K562 (cell line): ENCODE measurements around the gene RPS28. TPM values are rescaled to one million over a fixed set of nuclear protein-coding genes. Genes with fewer than 3 reads are reported as not detected.

Experiments used
- ATAC-seq: fragments of 200-7000 bp; cut with Tn5 transposase; 3 replicates; pipeline ENCODE4 v1.9.1; 2020; ENCODE audit warnings: moderate library complexity
- BruUV-seq: library from RNA; stranded (reverse); fragments of 400-500 nt; replicated peaks from 2 replicates; lab custom pipeline; 2021; lab: Mats Ljungman, UMichigan
- CTCF ChIA-PET: fragments of 300-600 bp; formaldehyde crosslinking; extraction: SDS; loops from one replicate; lab custom pipeline; 2021; ENCODE audit warnings: low intra/inter-chr PET ratio; lab: Yijun Ruan, JAX
- POLR2A ChIA-PET: fragments of 300-600, 350-650 bp; sonication (Branson Sonifier 250); formaldehyde crosslinking; extraction: SDS; loops from one replicate; lab custom pipeline; 2021; ENCODE audit warnings: antibody characterized with exemption, inconsistent platforms; lab: Yijun Ruan, JAX
- DNase-seq, 4 experiments: peaks; one replicate each; pipeline versions ENCODE4 v3.0.0 to v3.0.0-alpha.2; 2011 to 2018; ENCODE audit warnings: low spot score in 3 of 4, mixed read lengths in 3 of 4; ENCODE audit errors: extremely low read depth in 1 of 4
- FAIRE-seq: peaks from 2 replicates; lab custom pipeline; 2011; peaks lifted over from hg19 to GRCh38; lab: Jason Lieb, UNC
- H2AFZ ChIP-seq: 2 replicates; pipeline ENCODE4 v1.6.0; 2011; ENCODE audit warnings: low read depth, low read length, control low read depth, inconsistent platforms
- H3K27ac ChIP-seq: fragments of 200-600 bp; 3 replicates; pipeline ENCODE4 v1.8.0; 2011; ENCODE audit warnings: low read depth, mild to moderate bottlenecking, control low read depth, inconsistent platforms, low read length, moderate library complexity, mixed read lengths; ENCODE audit errors: extremely low read depth
- H3K27me3 ChIP-seq, 2 experiments: fragments of 300-600 bp in 1 of 2; 2 replicates in 1 of 2; 3 replicates in 1 of 2; pipeline versions ENCODE4 v1.6.0 to v1.8.0; 2011; ENCODE audit warnings: inconsistent platforms in 2 of 2, low read length in 2 of 2, mild to moderate bottlenecking in 1 of 2, mixed read lengths in 1 of 2, moderate library complexity in 1 of 2; ENCODE audit not compliant: control insufficient read depth in 2 of 2, insufficient read depth in 2 of 2
- H3K36me3 ChIP-seq: fragments of 300-600 bp; 3 replicates; pipeline ENCODE4 v1.8.0; 2011; ENCODE audit warnings: mild to moderate bottlenecking, low read length, inconsistent platforms; ENCODE audit not compliant: control insufficient read depth, insufficient read depth
- H3K4me1 ChIP-seq, 2 experiments: fragments of 200-600 bp in 1 of 2; replicated peaks in 1 of 2; 2 replicates in 1 of 2; 3 replicates in 1 of 2; pipeline versions ENCODE4 v1.5.1 to v1.8.0; 2011; ENCODE audit warnings: inconsistent platforms in 2 of 2, low read length in 2 of 2, mild to moderate bottlenecking in 1 of 2, mixed read lengths in 1 of 2, moderate library complexity in 1 of 2; ENCODE audit not compliant: control insufficient read depth in 2 of 2, insufficient read depth in 2 of 2
- H3K4me2 ChIP-seq: 2 replicates; pipeline ENCODE4 v1.6.1; 2011; ENCODE audit warnings: low read length, control low read depth, inconsistent platforms, mixed read lengths; ENCODE audit not compliant: insufficient read depth
- H3K4me3 ChIP-seq: fragments of 200-600 bp; sonication (generic), shearing (Covaris generic); 2 replicates; pipeline ENCODE4 v1.5.1; 2016; ENCODE audit warnings: control low read depth, inconsistent platforms
- H3K79me2 ChIP-seq: fragments of 200-600 bp; 3 replicates; pipeline ENCODE4 v1.8.0; 2011; ENCODE audit warnings: low read length, inconsistent platforms; ENCODE audit not compliant: control insufficient read depth, insufficient read depth
- H3K9ac ChIP-seq, 2 experiments: 2 replicates each; pipeline versions ENCODE4 v1.6.0 to v1.6.1; 2011; ENCODE audit warnings: low read depth in 2 of 2, low read length in 2 of 2, control low read depth in 1 of 2, inconsistent platforms in 1 of 2, mild to moderate bottlenecking in 1 of 2, mixed read lengths in 1 of 2; ENCODE audit not compliant: insufficient read depth in 1 of 2
- H3K9me1 ChIP-seq: one replicate; pipeline ENCODE4 v1.6.0; 2011; ENCODE audit warnings: inconsistent platforms, mild to moderate bottlenecking, low read length, moderate library complexity; ENCODE audit not compliant: control insufficient read depth, insufficient read depth
- H3K9me3 ChIP-seq: replicated peaks from 2 replicates; pipeline ENCODE4 v1.5.1; 2011; ENCODE audit warnings: low read depth, low read length, inconsistent platforms; ENCODE audit not compliant: control insufficient read depth, insufficient read depth
- H4K20me1 ChIP-seq: replicated peaks from 2 replicates; pipeline ENCODE4 v1.6.1; 2011; ENCODE audit warnings: low read length, inconsistent platforms, mixed read lengths; ENCODE audit not compliant: control insufficient read depth, insufficient read depth
- GTF2F1 ChIP-seq: IDR thresholded peaks from 2 replicates; pipeline ENCODE4 v1.6.1; 2011; ENCODE audit warnings: low read depth, low read length, improper control_type of control experiment
- KLF13 ChIP-seq: fragments of 450-650 bp; IDR thresholded peaks from 2 replicates; pipeline ENCODE4 v1.6.1; 2016; ENCODE audit warnings: missing genetic modification characterization, low read depth, mild to moderate bottlenecking, missing compliant biosample characterization, moderate library complexity, borderline replicate concordance
- NCOA2 ChIP-seq, 2 experiments: fragments of 450-650 bp; IDR thresholded peaks; 2 replicates each; pipeline ENCODE4 v1.6.1; 2018; ENCODE audit warnings: mild to moderate bottlenecking in 2 of 2, moderate library complexity in 1 of 2; ENCODE audit not compliant: partially characterized antibody in 2 of 2
- WGBS: fragments of 100-300 bp; shearing (Covaris generic); methylation state at CpG from one replicate; pipeline ENCODE4 v1.1.6; 2016; ENCODE audit warnings: low coverage, mixed read lengths; ENCODE audit not compliant: insufficient coverage; ENCODE audit errors: missing lambda C conversion rate; 5-methylcytosine and 5-hydroxymethylcytosine counted together
- in situ Hi-C: fragments of 300-500 bp; cut with MboI; formaldehyde crosslinking; loops from 4 replicates; pipeline ENCODE4 v1.15.0; 2018; ENCODE audit warnings: inconsistent platforms, mixed read lengths
- intact Hi-C: fragments of 100-400 bp; cut with micrococcal nuclease; formaldehyde crosslinking; loops from 2 replicates; pipeline ENCODE4 v1.14.2; 2022
- polyA plus RNA-seq, 8 experiments: library from polyadenylated mRNA; depleted of rRNA in 4 of 8; stranded (reverse) in 5 of 8; unstranded in 3 of 8; fragments of >200 nt; fragmentation: Nextera tagmentation in 2 of 8; fragmentation: Illumina TruSeq in 1 of 8; extraction: Ambion mirVana in 2 of 8; extraction: Trizol in 1 of 8; gene quantifications; 2 replicates each; pipeline versions ENCODE4 v1.2.1 to v1.2.3, GENCODE V29; 2011 to 2014; ENCODE audit warnings: inconsistent platforms in 1 of 8, missing spikeins in 1 of 8
- total RNA-seq, 7 experiments: library from RNA; depleted of rRNA in 6 of 7; stranded (reverse); fragments of >200 nt in 6 of 7; fragmentation: Illumina TruSeq in 2 of 7; extraction: Trizol in 2 of 7; gene quantifications; 2 replicates each; pipeline versions ENCODE4 v1.2.1 to v1.2.3, GENCODE V29; 2011 to 2021; ENCODE audit warnings: low replicate concordance in 1 of 7
- TF ChIP-seq, protein P1 (sequence below): fragments of 150-350 bp; conservative IDR thresholded peaks from 2 replicates; pipeline ENCODE4 v1.6.1; 2014; ENCODE audit warnings: low read length
- TF ChIP-seq, protein P2 (sequence below): fragments of 450-650 bp; IDR thresholded peaks from 2 replicates; pipeline ENCODE4 v1.6.1; 2018; ENCODE audit not compliant: partially characterized antibody
- TF ChIP-seq, protein P3 (sequence below): fragments of 450-650 bp; IDR thresholded peaks from 2 replicates; pipeline ENCODE4 v1.7.0; 2016; ENCODE audit warnings: borderline replicate concordance

Gene RPS28
- total and polyA plus RNA-seq, 9 of the 15 experiments (the other 6 are each of a cell fraction or from before 2014, with no cell fraction given): 165 to 2,827 (median 1,303) TPM

DNA sequence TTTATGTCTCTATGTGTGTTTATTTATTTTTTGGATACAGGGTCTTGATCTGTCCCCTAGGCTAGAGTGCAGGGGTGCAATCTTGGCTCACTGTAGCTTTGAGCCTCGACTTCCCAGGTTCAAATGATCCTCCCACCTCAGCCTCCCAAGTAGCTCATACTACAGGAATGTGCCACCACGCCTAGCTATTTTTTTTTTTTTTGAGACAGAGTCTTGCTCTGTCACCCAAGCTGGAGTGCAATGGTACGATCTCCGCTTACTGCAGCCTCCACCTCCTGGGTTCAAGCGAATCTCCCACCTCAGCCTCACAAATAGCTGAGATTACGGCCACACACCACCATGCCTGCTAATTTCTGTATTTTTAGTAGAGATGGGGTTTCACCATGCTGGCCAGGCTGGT is 37.7 kb downstream of the RPS28 start:
- H3K79me2 ChIP-seq: no peaks in the 10 kb centered on the region
- H3K27me3 ChIP-seq: peaks cover 0 to 6% of the 10 kb centered on the region in 2 experiments; a peak in 1 of 5 replicates
- no peaks in the 10 kb centered on the region for H3K9me1 ChIP-seq
- in situ Hi-C loops: loop anchor here (5.0 kb wide), 1 partner anchor 38 kb away; no protein-coding TSS in a partner anchor
- intact Hi-C loops: no loop called here
- H3K4me2 ChIP-seq: no peak overlapping the region
- CTCF ChIA-PET: no interaction called here
- ATAC-seq (no peak), FAIRE-seq (no peak), DNase-seq (no peak)
- BruUV-seq: no TSS peak
- no peaks in the 10 kb centered on the region for H3K9me3 ChIP-seq
- H3K4me3 ChIP-seq: no peak overlapping the region
- 57% methylated on average over 6 of the region's 6 CpGs for WGBS
- no peaks in the 10 kb centered on the region for H3K36me3 ChIP-seq
- H3K27ac ChIP-seq: no peak overlapping the region
- POLR2A ChIA-PET: interaction anchor here (1.0 kb wide), 1 partner anchor 36 kb away, joined by 4 read pairs; no protein-coding TSS in a partner anchor
- TF ChIP-seq KLF13 (tag): no peak
- TF ChIP-seq, protein P1, sequence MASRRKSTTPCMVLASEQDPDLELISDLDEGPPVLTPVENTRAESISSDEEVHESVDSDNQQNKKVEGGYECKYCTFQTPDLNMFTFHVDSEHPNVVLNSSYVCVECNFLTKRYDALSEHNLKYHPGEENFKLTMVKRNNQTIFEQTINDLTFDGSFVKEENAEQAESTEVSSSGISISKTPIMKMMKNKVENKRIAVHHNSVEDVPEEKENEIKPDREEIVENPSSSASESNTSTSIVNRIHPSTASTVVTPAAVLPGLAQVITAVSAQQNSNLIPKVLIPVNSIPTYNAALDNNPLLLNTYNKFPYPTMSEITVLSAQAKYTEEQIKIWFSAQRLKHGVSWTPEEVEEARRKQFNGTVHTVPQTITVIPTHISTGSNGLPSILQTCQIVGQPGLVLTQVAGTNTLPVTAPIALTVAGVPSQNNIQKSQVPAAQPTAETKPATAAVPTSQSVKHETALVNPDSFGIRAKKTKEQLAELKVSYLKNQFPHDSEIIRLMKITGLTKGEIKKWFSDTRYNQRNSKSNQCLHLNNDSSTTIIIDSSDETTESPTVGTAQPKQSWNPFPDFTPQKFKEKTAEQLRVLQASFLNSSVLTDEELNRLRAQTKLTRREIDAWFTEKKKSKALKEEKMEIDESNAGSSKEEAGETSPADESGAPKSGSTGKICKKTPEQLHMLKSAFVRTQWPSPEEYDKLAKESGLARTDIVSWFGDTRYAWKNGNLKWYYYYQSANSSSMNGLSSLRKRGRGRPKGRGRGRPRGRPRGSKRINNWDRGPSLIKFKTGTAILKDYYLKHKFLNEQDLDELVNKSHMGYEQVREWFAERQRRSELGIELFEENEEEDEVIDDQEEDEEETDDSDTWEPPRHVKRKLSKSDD: no peak
- no peak for TF ChIP-seq GTF2F1
- TF ChIP-seq, protein P2, sequence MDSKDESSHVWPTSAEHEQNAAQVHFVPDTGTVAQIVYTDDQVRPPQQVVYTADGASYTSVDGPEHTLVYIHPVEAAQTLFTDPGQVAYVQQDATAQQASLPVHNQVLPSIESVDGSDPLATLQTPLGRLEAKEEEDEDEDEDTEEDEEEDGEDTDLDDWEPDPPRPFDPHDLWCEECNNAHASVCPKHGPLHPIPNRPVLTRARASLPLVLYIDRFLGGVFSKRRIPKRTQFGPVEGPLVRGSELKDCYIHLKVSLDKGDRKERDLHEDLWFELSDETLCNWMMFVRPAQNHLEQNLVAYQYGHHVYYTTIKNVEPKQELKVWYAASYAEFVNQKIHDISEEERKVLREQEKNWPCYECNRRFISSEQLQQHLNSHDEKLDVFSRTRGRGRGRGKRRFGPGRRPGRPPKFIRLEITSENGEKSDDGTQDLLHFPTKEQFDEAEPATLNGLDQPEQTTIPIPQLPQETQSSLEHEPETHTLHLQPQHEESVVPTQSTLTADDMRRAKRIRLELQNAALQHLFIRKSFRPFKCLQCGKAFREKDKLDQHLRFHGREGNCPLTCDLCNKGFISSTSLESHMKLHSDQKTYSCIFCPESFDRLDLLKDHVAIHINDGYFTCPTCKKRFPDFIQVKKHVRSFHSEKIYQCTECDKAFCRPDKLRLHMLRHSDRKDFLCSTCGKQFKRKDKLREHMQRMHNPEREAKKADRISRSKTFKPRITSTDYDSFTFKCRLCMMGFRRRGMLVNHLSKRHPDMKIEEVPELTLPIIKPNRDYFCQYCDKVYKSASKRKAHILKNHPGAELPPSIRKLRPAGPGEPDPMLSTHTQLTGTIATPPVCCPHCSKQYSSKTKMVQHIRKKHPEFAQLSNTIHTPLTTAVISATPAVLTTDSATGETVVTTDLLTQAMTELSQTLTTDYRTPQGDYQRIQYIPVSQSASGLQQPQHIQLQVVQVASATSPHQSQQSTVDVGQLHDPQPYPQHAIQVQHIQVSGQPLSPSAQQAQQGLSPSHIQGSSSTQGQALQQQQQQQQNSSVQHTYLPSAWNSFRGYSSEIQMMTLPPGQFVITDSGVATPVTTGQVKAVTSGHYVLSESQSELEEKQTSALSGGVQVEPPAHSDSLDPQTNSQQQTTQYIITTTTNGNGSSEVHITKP: peak; percentile 61
- TF ChIP-seq, protein P3, sequence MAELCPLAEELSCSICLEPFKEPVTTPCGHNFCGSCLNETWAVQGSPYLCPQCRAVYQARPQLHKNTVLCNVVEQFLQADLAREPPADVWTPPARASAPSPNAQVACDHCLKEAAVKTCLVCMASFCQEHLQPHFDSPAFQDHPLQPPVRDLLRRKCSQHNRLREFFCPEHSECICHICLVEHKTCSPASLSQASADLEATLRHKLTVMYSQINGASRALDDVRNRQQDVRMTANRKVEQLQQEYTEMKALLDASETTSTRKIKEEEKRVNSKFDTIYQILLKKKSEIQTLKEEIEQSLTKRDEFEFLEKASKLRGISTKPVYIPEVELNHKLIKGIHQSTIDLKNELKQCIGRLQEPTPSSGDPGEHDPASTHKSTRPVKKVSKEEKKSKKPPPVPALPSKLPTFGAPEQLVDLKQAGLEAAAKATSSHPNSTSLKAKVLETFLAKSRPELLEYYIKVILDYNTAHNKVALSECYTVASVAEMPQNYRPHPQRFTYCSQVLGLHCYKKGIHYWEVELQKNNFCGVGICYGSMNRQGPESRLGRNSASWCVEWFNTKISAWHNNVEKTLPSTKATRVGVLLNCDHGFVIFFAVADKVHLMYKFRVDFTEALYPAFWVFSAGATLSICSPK: no peak
- TF ChIP-seq NCOA2 (IDR thresholded peaks at IDR 0.05; ENCODE audit: partially characterized antibody in 2 of 2): no peak
- TF ChIP-seq, all 486 proteins: peak for 1
- H3K9ac ChIP-seq: no peak overlapping the region
- H2AFZ ChIP-seq: no peak overlapping the region
- H3K4me1 ChIP-seq: peaks cover 15 to 18% of the 10 kb centered on the region in 2 experiments
- H4K20me1 ChIP-seq: no peaks in the 10 kb centered on the region
